T-helper 9 cell (primary cell): Measurements from ENCODE around the gene SCYGR5.

ENCODE experiments used
- DNase-seq: peaks from one replicate; pipeline ENCODE4 v3.0.0-alpha.2; 2020

The SCYGR5 gene

GRCh38 chr2:227674485-227674884, 7.9 kb downstream of the SCYGR5 start:
- no peak for DNase-seq

- DNase-seq = no peak
Measured at GRCh38 chr2:227677928-227678327, 11.3 kb downstream of the SCYGR5 start.

- DNase-seq = no peak
Measured at GRCh38 chr2:227684258-227684657, 17.7 kb downstream of the SCYGR5 start.

DNA sequence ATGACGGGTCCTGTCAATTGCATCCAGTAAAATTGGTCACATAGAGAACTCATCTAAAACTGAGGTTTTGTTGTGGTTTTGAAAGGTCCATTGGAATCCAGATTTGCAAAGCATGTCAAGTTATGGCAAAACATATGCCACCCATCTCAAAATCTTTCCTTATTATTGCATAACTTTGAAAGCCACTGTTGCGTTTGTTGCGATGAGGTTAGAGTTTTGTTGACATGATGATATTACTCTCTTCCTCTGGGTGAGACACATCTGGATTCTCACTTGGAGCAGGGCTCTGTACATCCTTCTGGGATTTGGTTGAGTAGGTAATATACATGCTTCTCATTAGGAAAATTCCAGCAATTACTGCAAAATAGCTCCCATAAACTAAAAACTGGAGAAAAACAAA, 20.6 kb downstream of the SCYGR5 start:
- no peak for DNase-seq

DNA sequence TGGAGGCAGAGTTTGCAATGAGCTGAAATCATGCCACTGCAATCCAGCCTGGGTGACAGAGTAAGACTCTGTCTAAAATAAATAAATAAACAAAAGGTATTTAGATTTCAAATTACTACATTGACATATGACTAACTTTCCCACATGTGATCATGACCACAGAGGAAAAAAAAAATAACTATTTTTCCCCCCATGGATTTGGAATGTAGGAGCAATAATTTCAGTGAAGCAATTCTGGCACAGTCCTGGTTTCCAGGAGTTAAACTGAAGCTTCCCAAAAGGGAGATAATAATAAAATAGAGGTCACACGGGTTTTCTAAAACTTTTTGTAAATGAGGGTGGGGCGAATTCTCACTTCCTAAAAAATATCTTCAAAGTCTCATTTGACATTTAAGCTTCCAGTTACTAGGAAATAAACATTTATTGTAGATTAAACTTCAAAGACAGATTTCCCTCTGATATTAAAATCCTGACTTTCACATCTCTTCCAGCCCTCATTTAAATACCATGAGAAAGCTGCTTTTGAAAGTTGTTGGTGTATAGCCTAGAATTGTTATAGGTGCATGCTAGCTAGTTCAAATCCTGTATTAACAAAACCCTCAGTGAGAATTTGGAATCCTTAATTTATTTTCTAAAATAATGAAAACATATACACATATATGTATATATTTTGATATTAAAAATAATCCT, 30.5 kb downstream of the SCYGR5 start:
- no peak for DNase-seq

- no peak for DNase-seq
Measured at GRCh38 chr2:227701556-227701955, 35.0 kb downstream of the SCYGR5 start.

GRCh38 chr2:227703280-227703732, 36.7 kb downstream of the SCYGR5 start:
- DNase-seq = no peak

DNA sequence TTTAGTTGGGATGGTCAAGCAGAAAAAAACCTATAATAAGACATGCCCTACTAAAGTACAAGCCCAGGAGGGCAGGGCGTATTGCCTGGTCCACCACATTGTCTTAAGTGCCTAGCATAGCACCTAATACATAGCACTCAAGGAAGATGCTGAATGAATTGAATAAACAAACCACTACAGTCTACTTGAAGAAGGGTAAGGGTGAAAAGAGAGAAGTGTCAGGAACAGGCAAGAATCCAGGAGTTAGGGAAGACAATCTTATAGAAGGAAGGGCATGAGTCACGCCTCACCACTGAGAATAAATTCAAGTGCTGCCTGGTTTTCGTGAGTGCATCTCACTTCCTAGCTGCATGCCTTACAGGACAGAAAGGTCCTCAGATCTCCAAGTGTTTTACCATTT, 37.4 kb downstream of the SCYGR5 start:
- no peak for DNase-seq

GRCh38 chr2:227706859-227707258, 40.3 kb downstream of the SCYGR5 start:
- no peak for DNase-seq

DNA sequence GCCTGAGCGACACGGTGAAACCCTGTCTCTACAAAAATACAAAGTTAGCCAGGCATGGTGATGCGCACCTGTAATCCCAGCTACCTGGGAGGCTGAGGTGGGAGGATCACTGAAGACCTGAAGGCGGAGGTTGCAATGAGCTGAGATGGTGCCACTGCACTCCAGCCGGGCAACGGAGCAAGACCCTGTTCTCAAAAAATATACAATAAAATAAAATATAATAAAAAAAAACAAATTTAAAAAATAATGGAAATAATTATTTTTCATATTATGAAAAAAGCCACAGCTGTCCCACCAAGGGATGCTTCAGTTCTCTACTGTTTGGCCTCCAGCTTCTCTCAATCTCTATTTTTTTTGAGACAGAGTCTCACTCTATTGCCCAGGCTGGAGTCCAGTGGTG, 40.8 kb downstream of the SCYGR5 start:
- no peak for DNase-seq

- DNase-seq = no peak
Measured at GRCh38 chr2:227710986-227711385, 44.4 kb downstream of the SCYGR5 start.

- no peak for DNase-seq
Measured at GRCh38 chr2:227713291-227713690, 46.7 kb downstream of the SCYGR5 start.

DNA sequence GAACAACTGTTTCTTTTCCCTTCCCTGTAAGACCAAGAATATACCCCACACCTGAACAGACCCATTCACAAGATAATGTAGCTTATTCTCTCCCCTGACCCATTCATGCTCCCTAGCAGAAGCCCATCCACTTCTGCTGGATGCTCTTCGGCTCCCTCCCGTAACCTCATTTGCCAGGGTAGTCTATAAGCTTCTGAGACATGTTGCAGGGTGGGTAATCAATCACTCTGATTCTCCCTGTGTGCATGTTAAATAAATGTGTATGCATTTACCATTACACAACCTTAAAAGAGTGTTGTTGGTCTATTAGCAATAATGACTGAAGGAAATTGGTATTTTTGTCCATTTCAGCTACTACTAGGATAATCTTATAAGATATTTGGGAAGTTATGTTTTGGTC, 49.9 kb downstream of the SCYGR5 start:
- DNase-seq = no peak
